WI38 (cell line): Measurements from ENCODE around the gene BRIX1.

Experiments used
- H3K4me3 ChIP-seq: 2 replicates; pipeline ENCODE4 v1.5.1; 2011; ENCODE audit warnings: low read depth, mild to moderate bottlenecking, control low read depth, low read length
- CTCF ChIP-seq: IDR thresholded peaks from 2 replicates; pipeline ENCODE4 v1.5.1; 2012; ENCODE audit warnings: low read depth, mild to moderate bottlenecking, control low read depth, low read length

Gene BRIX1

GRCh38 chr5:34915139-34915855 is at the start of gene BRIX1, which contains the start of gene RAD1:
BRIX1 (plus strand) TSS chr5:34915711; CDS start chr5:34915739, 28 bp downstream.
RAD1 (minus strand) TSS chr5:34915504; CDS start chr5:34914892, 612 bp downstream.
- H3K4me3 ChIP-seq = peak within 1 kb of the TSS; percentile 98
- no peak for TF ChIP-seq CTCF

- no peak for TF ChIP-seq CTCF
- H3K4me3 ChIP-seq = no peak overlapping the region
These were observed 48.5 kb upstream of the BRIX1 start for GRCh38 chr5:34866989-34867471.

GRCh38 chr5:34867660-34868059 is 47.9 kb upstream of the BRIX1 start:
- no peak for TF ChIP-seq CTCF
- no peak overlapping the region for H3K4me3 ChIP-seq

- H3K4me3 ChIP-seq = no peak overlapping the region
- no peak for TF ChIP-seq CTCF
These were observed 46.7 kb upstream of the BRIX1 start for GRCh38 chr5:34868791-34869190.

- TF ChIP-seq CTCF = no peak
- no peak overlapping the region for H3K4me3 ChIP-seq
These were observed 46.3 kb upstream of the BRIX1 start for GRCh38 chr5:34869256-34869655.

GRCh38 chr5:34870382-34870781 is 45.1 kb upstream of the BRIX1 start:
- H3K4me3 ChIP-seq = no peak overlapping the region
- TF ChIP-seq CTCF = no peak

- TF ChIP-seq CTCF = no peak
These were observed 39.2 kb upstream of the BRIX1 start for GRCh38 chr5:34876275-34876674.

More at GRCh38 chr5:34876275-34876674, 39.2 kb upstream of the BRIX1 start:
- no peak overlapping the region for H3K4me3 ChIP-seq
